ENCODE results near the gene TAX1BP3.
A peak's percentile ranks its signal among the peaks of the same experiment; 100 is the strongest.

The TAX1BP3 gene

GRCh38 chr17:3659541-3660111, 8.8 kb downstream of the TAX1BP3 start:
- DNase-seq, result peak in 19 of 58 donors; percentile 7 to 67 (median 41)

DNA sequence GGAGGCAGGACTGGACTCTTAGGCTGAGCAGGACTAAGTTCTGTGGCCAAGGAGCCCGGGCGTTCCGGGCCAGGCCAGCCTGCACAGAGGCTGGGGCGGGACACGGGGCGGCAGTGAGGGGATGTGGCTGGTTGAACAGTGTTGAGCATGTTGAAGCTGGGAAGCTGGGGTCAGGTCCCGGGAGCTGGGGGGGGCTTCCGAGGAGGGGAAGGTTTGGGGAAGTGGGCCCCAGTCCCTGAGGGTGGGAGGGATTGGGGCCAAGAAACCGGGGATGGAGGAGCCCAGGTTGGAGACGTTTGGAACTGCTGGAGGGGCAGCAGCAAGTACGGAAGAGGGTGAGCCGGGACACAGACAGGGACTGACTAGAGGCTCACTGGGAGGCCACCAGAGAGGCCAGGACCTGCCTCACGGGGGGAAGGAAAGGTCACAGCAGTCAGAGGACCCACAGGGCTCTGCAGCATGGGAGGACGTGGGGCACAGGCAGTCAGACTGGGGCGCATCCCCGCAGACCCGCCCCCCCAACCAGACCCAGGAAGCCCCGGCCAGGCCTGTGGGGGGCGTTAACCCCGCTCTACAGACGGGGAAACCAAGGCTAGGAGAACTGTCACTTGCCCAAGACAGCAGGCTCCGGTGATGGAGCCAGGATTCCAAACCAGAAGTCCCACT, 9.5 kb downstream of the TAX1BP3 start:
- no peak for DNase-seq

- DNase-seq, result peak in 13 of 58 donors; percentile 8 to 44 (median 22)
Observed at GRCh38 chr17:3657874-3658783, 10.2 kb downstream of the TAX1BP3 start.

GRCh38 chr17:3657588-3657869, 10.8 kb downstream of the TAX1BP3 start:
- no peak for DNase-seq

- no peak for DNase-seq
Observed at GRCh38 chr17:3656755-3657587, 11.4 kb downstream of the TAX1BP3 start.

GRCh38 chr17:3656353-3656752, 12.0 kb downstream of the TAX1BP3 start:
- no peak for DNase-seq

DNA sequence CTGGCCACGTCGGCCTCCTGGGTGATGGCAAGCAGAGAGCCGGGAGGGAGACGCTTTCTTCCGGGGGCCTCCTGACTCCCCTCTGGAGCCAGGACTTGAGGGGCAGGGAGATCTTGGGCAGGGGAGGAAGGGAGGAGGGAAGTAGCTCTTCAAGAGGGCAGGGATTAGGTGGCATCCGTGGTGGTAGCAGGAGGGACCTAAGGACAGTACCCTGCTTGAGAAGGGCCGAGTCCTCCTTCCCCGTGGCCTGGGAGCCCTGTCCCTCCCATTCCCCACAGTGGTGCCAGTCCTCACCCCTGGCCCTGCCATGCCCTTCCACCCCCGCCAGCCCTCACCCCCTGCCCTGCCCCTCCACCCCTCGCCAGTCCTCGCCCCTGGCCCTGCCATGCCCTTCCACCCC, 12.6 kb downstream of the TAX1BP3 start:
- DNase-seq, result no peak

- peak in 52 of 58 donors; percentile 2 to 78 (median 44) for DNase-seq
Observed at GRCh38 chr17:3647769-3648555, 20.4 kb downstream of the TAX1BP3 start.

- no peak for DNase-seq
Observed at GRCh38 chr17:3647251-3647650, 21.1 kb downstream of the TAX1BP3 start.

GRCh38 chr17:3645310-3645709, 23.1 kb downstream of the TAX1BP3 start:
- no peak for DNase-seq

- no peak for DNase-seq
Observed at GRCh38 chr17:3643889-3644349, 24.5 kb downstream of the TAX1BP3 start.

- DNase-seq, result no peak
Observed at GRCh38 chr17:3641717-3642486, 26.5 kb downstream of the TAX1BP3 start.

DNA sequence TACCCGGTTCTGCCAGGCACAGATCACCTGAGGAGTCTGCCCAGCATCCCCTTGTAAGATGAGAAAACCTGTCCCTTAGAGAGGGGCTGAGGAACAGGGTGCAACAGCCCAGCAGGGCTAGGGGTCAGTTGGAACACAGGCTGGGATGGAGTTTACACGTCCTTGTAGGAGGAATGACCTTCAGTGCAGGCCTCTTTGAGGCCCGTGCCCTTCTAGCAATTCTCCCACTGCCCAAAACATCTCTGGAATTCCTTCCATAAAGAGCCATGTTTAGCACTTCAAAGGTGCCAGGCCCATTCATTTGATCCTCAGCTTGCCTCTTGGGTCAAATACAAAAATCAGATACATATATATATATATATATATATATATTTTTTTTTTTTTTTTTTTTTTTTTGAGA, 27.4 kb downstream of the TAX1BP3 start:
- no peak for DNase-seq

- no peak for DNase-seq
Observed at GRCh38 chr17:3639981-3640596, 28.3 kb downstream of the TAX1BP3 start.

- DNase-seq, result no peak
Observed at GRCh38 chr17:3636908-3637373, 31.4 kb downstream of the TAX1BP3 start.

DNA sequence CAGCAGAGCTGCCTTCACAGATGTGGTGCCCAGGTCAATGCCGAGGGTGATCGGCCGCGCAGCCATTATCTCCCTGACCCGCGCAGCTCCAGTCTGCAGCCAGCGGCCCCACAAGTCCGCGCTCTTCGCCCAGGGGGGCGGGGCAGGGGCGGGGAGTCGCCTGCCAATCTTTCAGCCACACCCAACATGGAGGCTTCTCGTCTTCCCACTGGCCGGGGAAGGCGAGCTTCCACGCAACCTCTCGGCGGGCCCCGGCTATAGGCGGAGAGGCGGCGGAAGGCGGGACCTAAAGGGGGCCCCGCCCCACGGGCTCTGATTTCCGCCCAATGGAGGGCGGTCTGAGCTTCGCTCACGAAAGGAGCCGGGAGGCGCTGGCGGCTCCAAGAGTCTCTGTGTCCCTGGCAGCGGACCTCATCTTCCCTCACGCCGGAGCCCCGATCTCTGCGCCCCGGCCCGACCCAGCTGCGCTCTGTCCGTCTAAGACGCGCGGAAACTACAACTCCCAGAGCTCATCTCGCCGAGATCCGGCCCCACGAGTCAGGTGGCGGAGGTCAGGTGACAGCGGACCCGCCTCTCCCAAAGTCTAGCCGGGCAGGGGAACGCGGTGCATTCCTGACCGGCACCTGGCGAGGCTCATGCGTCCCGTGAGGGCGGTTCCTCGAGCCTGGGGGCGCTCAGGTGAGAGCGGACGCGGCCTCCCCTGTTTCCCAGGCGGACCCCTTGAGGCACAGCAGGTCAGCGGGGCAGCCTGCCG, 32.0 kb downstream of the TAX1BP3 start, which contains the start of the genes CTNS and SHPK:
CTNS (plus strand) TSS at position 607 of the 754 bp plus-strand sequence. CDS start 3,447 bp downstream, outside the sequence.
SHPK (minus strand) TSS at position 97 of the 754 bp plus-strand sequence; CDS start at position 66, 31 bp downstream.
- DNase-seq, result peak; percentile 80 to 99 (median 96)

- DNase-seq, result peak in 1 of 58 donors; percentile 39
Observed at GRCh38 chr17:3635474-3636153, 32.8 kb downstream of the TAX1BP3 start.
